Lung microvascular endothelial cell (primary cell): ENCODE results near the gene EML4. TPM values are rescaled to one million over a fixed set of nuclear protein-coding genes. Genes with fewer than 3 reads are reported as not detected.

Source experiments
- DNase-seq, 2 donors: peaks; one replicate each; pipeline versions ENCODE4 v3.0.0 to v3.0.0-alpha.2; 2010; ENCODE audit warnings: low read depth in 2 of 2
- total RNA-seq: library from RNA; depleted of rRNA; stranded (reverse); fragments of >200 nt; gene quantifications from 2 replicates; pipeline ENCODE4 v1.2.1, GENCODE V29; 2014

Gene EML4
- total RNA-seq, 1 donor from 2014 or later: 12.5 TPM

DNA sequence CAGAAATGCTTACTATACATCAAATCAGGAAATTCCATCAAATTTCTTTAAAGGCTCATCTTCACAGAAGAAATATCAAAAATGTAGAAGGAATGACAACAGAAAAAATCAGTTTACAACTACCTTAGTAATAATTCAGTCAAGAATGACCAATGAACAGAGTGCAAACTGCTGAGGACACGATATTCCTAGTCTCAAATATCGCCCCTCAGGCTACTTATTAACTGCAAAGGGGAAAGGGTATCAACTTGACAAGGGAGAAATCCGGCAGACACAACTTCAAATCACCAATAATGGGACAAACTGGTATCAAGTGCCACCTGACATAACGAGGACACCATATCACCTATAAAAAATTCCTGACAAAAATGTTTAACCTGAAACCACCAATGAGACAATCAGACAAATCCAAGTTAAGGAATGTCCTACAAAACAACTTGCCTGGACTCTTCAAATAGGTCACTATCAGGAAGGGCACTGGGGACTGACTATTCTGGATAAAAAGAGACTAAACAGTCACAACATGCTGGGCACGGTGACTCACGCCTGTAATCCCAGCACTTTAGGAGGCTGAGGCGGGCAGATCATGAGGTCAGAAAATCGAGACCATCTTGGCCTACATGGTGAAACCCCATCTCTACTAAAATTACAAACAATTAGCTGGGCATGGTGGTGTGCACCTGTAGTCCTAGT is 179.1 kb downstream of the EML4 start:
- DNase-seq: no peak

DNA sequence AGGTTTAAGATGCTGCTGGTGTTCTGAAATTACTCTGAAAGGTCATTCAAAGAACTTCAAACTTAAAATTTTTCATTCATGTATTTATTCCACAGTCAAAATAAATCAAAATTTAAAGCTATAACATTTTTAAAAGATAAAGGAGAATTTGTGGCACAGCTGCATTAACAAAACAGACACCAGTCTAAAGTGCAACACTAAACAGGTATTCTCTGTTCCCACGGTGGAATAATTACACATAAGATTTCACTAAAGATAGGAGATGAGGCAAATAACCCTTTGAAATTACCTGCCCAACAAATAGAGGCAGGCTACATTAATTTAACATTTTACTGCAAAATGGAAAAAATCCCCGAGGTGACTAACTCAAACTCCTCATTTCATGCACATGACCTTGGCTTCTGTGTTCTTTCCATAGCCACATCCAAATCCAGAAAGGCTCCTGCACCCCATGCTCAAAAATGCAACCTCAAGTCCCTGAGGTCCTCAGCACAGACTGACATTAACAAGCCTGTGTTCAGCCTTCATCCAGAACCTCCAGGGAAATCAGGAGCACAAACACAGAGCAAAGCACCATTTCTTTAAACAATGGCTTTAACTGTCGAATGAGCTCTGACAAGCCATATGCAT is 181.4 kb downstream of the EML4 start:
- no peak for DNase-seq

DNA sequence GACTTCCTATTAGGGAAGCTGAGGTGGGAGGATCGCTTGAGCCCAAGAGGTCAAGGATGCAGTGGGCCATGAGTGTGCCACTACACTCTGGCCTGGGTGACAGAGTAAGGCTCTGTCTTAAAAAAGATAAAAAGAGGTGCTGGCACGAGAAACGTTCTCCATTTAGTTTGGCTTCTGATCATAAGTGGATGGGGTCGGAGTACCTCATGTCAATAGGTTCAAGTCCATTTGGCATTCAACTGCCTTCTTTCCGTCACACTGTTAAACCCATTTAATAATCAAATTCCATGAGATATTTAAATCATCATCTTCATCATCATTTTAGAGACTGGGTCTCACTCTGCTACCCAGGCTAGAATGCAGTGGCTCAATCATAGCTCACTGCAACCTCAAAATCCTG is 182.7 kb downstream of the EML4 start:
- DNase-seq: no peak

DNA sequence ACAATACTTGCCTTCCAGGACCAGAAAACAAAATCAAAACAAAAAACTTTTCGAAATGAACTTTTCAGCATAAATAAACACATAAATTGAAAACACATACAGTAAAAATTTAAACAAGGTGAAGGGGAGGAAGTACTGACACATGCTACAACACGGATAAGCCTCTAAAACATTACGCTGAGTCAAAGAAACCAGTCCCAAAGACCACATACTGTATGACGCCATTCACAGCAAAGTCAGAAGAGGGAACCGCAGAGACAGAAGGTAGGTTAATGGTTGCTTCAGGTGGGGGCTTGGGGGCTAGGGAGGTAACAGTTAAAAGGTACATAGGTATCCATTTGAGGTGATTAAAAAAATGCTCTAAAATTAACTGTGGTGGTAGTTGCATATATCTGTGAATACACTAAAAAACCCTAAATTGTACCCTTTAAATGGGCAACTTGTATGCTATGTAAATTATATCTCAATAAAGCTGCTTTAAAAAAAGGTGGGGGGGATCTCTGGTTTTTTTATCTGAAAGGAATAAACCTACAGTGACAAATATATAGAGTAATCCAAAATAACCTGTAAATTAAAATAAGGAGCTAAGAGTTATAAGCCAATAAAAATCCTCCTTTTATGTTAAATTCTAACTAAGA is 184.8 kb downstream of the EML4 start:
- DNase-seq: no peak

DNA sequence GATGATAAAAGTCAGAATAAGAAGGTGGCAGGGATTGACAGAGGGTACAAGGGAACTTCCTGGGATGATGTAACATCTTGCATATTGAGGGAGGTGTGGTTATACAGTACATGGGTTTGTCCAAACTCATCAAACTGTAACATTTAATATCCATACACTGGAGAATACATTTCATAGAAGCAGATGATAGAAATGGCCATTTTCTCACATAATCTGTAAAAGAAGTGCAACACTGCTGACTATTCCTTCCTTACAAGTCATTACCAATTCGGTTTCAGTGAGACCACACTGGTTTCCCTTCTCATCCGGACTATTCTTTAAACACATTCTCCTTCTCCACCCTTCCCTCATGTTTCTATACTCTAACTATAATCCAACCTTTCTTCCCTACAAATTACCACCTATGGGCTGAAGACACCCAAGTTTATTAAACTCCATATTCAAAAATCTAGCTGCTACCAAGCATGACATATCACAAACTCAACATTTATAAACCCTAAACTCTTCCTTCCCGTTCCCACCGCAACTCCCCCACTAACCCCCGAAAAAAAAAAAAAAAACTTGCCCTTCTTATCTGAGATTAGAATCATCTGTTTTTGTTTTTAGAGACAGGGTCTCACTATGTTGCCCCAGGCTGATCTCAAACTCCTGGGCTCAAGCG is 190.3 kb downstream of the EML4 start:
- DNase-seq: no peak

DNA sequence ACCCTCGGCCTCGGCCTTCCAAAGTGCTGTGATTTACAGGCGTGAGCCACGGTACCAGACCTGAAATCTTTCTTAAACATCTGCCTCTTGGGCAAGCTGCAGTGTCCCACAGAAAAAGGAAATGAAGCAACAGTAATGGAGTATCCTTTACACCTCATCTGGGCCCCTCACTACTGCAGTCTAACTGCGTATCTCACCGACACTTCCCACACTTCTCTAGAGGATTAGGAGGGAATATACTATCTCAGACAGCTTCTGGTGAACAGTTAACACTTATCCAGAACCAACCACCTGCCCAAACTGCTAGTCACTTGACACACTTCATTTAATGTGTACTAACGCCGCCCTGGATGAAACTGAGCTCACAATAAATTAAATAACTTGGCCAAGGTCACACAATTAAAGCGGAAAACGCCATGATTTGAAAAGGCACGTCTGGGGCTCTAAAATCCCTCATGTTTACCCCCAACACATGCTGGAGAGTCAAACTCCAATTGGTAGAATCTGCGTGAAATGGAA is 190.9 kb downstream of the EML4 start:
- peak; percentile 38 to 59 for DNase-seq

DNA sequence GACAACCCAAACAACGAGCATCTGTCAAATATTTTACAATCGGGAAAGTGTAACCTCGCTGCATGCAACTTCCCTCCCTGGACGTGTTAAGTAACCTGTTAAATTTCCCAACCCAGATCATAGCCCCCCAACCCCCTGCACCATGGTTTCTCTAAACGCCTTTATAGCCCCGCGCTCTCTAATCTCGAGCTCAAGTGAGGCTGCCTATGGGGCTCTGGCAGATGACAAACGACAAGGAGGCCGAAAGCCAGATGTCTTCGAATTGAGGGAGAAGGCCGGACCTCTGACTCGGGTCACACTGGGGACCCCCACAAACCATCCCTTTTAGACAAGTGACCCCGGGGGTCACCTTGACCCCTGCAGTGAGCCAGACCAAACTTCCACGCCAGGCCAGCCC is 191.3 kb downstream of the EML4 start:
- peak in 1 of 2 donors; percentile 16 for DNase-seq

GRCh38 chr2:42360890-42361727 is 192.0 kb downstream of the EML4 start, which contains the start of gene COX7A2L:
COX7A2L (minus strand) TSS chr2:42361217; CDS start chr2:42361161, 56 bp downstream.
- peak; percentile 98 for DNase-seq

GRCh38 chr2:42361728-42362283 is 192.7 kb downstream of the EML4 start:
- DNase-seq: no peak

DNA sequence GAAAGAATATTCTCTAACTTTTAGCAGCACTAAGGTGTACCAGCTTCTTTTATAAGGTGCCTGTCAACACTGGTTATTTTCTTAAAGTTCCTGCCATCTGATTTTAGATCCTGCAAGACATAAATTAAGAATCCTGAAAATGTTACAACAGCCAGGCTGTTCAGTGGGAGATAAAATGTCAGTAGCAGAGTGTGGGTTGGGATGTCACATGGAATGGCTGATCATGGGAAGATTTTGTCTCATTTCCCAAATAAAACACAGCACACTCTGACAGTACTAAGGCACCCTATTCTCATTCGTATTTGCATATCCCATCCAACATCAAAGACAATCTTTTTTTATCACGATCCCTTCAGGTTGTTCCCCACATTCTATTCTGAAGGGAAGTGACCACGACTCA is 194.3 kb downstream of the EML4 start:
- no peak for DNase-seq

DNA sequence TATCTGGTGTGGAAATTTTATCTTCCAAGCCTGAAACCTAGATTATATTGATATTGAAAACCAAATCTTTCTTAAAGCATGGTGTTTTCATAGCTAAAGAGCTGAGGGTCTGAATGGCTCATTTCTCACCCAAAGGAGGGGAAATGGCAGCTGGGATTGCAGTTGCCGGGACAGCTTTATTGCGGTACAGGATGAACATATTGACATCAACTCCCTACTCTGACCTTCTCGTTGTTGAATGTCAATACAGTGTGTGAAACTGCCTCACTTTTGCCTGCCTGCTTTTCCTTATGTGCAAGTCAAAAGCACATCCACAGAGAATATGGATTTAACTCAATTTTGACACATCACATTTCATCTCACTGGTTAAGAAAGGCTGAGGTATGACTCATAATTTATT is 195.5 kb downstream of the EML4 start:
- DNase-seq: no peak

GRCh38 chr2:42366411-42366810 is 197.3 kb downstream of the EML4 start:
- no peak for DNase-seq

DNA sequence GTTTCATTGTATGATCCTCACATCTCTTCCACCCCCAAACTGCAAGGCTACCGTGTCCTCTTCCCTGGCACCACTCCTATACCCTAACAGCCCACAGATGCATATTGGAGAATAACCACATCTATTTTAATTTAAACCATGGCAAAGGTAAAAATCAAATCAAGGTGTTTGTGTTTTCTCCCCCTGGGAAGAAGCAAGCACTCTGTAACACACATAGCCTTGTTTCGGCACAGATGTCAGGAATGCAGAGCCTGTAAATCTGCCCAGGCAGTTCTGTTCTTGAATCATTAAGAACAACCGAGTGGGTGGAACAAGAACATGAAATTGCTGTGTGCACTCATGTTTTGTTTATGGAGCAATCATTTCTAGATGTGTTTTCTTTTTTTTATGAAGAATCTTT is 198.7 kb downstream of the EML4 start:
- peak in 1 of 2 donors; percentile 5 for DNase-seq

DNA sequence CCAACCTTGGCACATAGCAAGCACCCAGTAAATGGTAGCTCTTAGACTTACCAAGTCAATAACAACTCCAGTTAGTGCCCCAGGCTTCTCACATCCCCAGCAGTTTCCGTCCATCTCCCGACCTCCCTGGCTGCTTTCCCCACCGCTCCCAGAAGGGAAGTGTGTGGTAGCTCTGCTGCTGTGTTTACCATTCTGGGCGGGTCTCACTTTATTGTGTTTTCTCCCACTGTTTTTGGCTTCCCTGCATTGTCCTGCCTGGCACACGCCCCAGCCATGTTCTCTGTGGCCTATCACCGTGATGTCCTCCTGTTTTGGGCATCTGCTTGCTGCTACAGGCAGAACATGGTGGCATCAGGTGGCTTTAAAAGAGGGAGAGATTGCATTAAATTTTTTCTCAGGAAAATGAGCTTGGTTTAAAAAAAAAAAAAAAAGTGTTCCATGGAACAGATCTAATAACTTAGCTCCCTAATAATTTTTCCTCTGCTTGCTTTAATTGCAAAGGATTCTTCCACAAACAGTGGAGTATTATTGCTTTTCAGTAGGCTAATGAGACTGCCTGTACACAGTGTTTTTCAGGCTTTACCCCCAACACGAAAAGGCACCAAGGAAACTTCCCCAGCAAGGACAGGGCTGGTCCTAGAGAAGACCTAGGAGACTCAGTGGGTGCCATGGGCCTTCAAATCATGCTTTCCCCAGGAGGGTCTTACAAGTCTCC is 199.8 kb downstream of the EML4 start:
- DNase-seq: peak; percentile 43 to 78

- DNase-seq: no peak
Measured at GRCh38 chr2:42369532-42370229, 200.5 kb downstream of the EML4 start.

GRCh38 chr2:42371611-42372473 is 202.7 kb downstream of the EML4 start:
- no peak for DNase-seq

GRCh38 chr2:42372474-42373200 is 203.5 kb downstream of the EML4 start:
- no peak for DNase-seq

DNA sequence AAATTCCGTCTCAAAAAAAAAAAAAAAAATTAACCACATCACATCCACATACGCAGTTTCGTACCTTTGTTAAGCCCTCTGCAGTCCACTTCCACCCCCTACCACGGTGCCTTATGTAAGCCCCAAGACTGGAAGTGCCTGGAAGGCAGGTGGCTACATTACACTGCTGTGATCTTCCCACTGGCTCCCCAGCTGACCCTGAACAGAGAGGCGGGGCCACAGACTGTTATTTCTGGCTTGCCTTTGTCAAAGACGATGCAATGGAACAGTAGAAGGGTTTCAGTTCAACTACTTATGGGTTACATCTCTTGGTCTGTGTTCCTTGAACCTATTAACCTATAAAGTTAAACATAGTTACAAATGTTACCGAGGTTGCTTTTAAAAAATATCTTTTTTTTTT is 207.6 kb downstream of the EML4 start:
- no peak for DNase-seq
